Right atrium auricular region (tissue), 2 donors: ENCODE results near the gene RHAG. TPM values are rescaled to one million over a fixed set of nuclear protein-coding genes. Genes with fewer than 3 reads are reported as not detected.
A peak's percentile ranks its signal among the peaks of the same experiment; 100 is the strongest.
"Not testable (repeated sequence)": the region's sequence is repeated elsewhere in the genome, so short reads cannot be mapped to it uniquely, and the experiment has no call there.

Experiments used
- DNase-seq: peaks from one replicate; pipeline ENCODE4 v3.0.0-alpha.2; 2019; ENCODE audit warnings: low spot score
- H3K27ac ChIP-seq, 2 donors: fragments of 200-600 bp; sonication (generic); 1 replicate in 1 of 2; 2 replicates in 1 of 2; pipeline ENCODE4 v1.5.1; 2016 to 2019
- H3K27me3 ChIP-seq, 2 donors: fragments of 200-600 bp; sonication (generic); one replicate each; pipeline versions ENCODE4 v1.5.1 to v1.6.0; 2017 to 2019
- H3K36me3 ChIP-seq: fragments of 200-600 bp; sonication (generic); one replicate; pipeline ENCODE4 v1.5.1; 2016
- H3K4me1 ChIP-seq, 2 donors: fragments of 200-600 bp; sonication (generic); one replicate each; pipeline versions ENCODE4 v1.5.1 to v1.6.0; 2017 to 2019
- H3K4me3 ChIP-seq, 2 donors: fragments of 200-600 bp; sonication (generic); 1 replicate in 1 of 2; 2 replicates in 1 of 2; pipeline ENCODE4 v1.5.1; 2017 to 2019; ENCODE audit warnings: mild to moderate bottlenecking in 1 of 2, moderate library complexity in 1 of 2
- H3K9me3 ChIP-seq, 2 donors: fragments of 200-600 bp; sonication (generic); one replicate each; pipeline ENCODE4 v1.5.1; 2019
- CTCF ChIP-seq, 2 donors: fragments of 200-600 bp; sonication (generic); IDR thresholded peaks; one replicate each; pipeline ENCODE4 v1.5.1; 2019; ENCODE audit warnings: antibody characterized with exemption in 2 of 2
- total RNA-seq, 2 donors: library from RNA; depleted of rRNA; stranded (reverse); fragments of >200 nt; gene quantifications; one replicate each; pipeline ENCODE4 v1.1.0, GENCODE V29; 2016

Gene RHAG
- total RNA-seq, 2 donors from 2014 or later: 1.3 to 2.0 TPM

GRCh38 chr6:49626811-49627210 is 9.8 kb downstream of the RHAG start:
- no peaks in the 10 kb centered on the region for H3K27me3 ChIP-seq
- DNase-seq: no peak
- no peak for TF ChIP-seq CTCF (IDR thresholded peaks at IDR 0.05)
- no peaks in the 10 kb centered on the region for H3K9me3 ChIP-seq
- no peaks in the 10 kb centered on the region for H3K4me1 ChIP-seq
- H3K27ac ChIP-seq: no peak overlapping the region
- H3K4me3 ChIP-seq: no peak overlapping the region
- H3K36me3 ChIP-seq: no peaks in the 10 kb centered on the region

GRCh38 chr6:49618257-49618656 is 18.4 kb downstream of the RHAG start:
- no peak for TF ChIP-seq CTCF (IDR thresholded peaks at IDR 0.05)
- Histone ChIP-seq H3K36me3 (no peaks in the 10 kb centered on the region), H3K27me3 (no peaks in the 10 kb centered on the region), H3K4me3 (no peak overlapping the region), H3K27ac (no peak overlapping the region), H3K9me3 (no peaks in the 10 kb centered on the region), H3K4me1 (no peaks in the 10 kb centered on the region)
- no peak for DNase-seq

- H3K9me3 ChIP-seq, DNase-seq, H3K36me3 ChIP-seq, H3K27ac ChIP-seq, H3K4me1 ChIP-seq, H3K4me3 ChIP-seq, H3K27me3 ChIP-seq: not testable (repeated sequence)
These were observed 22.5 kb downstream of the RHAG start for GRCh38 chr6:49614144-49614543.

- Histone ChIP-seq H3K36me3 (no peaks in the 10 kb centered on the region), H3K4me1 (no peaks in the 10 kb centered on the region), H3K4me3 (no peak overlapping the region), H3K27me3 (no peaks in the 10 kb centered on the region), H3K9me3 (no peaks in the 10 kb centered on the region), H3K27ac (no peak overlapping the region)
- TF ChIP-seq CTCF (IDR thresholded peaks at IDR 0.05): no peak
- no peak for DNase-seq
These were observed 27.4 kb downstream of the RHAG start for GRCh38 chr6:49609285-49609684.

GRCh38 chr6:49608275-49608674 is 28.4 kb downstream of the RHAG start:
- DNase-seq, H3K27ac ChIP-seq, H3K4me3 ChIP-seq, H3K36me3 ChIP-seq, H3K9me3 ChIP-seq, H3K4me1 ChIP-seq, H3K27me3 ChIP-seq: not testable (repeated sequence)

GRCh38 chr6:49607391-49607982 is 29.2 kb downstream of the RHAG start:
- no peak for TF ChIP-seq CTCF (IDR thresholded peaks at IDR 0.05)
- Histone ChIP-seq H3K36me3 (no peaks in the 10 kb centered on the region), H3K27ac (no peak overlapping the region), H3K9me3 (no peaks in the 10 kb centered on the region), H3K27me3 (no peaks in the 10 kb centered on the region), H3K4me3 (no peak overlapping the region), H3K4me1 (no peaks in the 10 kb centered on the region)
- no peak for DNase-seq

GRCh38 chr6:49606721-49607390 is 29.8 kb downstream of the RHAG start:
- TF ChIP-seq CTCF (IDR thresholded peaks at IDR 0.05): peak; percentile 51 to 83
- Histone ChIP-seq H3K4me3 (no peak overlapping the region), H3K4me1 (no peaks in the 10 kb centered on the region), H3K36me3 (no peaks in the 10 kb centered on the region), H3K27ac (no peak overlapping the region), H3K9me3 (no peaks in the 10 kb centered on the region), H3K27me3 (no peaks in the 10 kb centered on the region)
- no peak for DNase-seq

- H3K4me1 ChIP-seq, H3K36me3 ChIP-seq, DNase-seq: not testable (repeated sequence)
These were observed 32.6 kb downstream of the RHAG start for GRCh38 chr6:49604080-49604479.

GRCh38 chr6:49587262-49587661 is 49.4 kb downstream of the RHAG start:
- H3K4me1 ChIP-seq, DNase-seq, H3K27ac ChIP-seq: not testable (repeated sequence)

More at GRCh38 chr6:49604080-49604479, 32.6 kb downstream of the RHAG start:
- H3K27me3 ChIP-seq, H3K9me3 ChIP-seq, H3K4me3 ChIP-seq, H3K27ac ChIP-seq: not testable (repeated sequence)

More at GRCh38 chr6:49587262-49587661, 49.4 kb downstream of the RHAG start:
- H3K9me3 ChIP-seq, H3K4me3 ChIP-seq, H3K27me3 ChIP-seq, H3K36me3 ChIP-seq: not testable (repeated sequence)
